Posterior cingulate gyrus (tissue), 11 donors: ENCODE data around the gene H2BW1.
"Not testable (repeated sequence)": the region's sequence is repeated elsewhere in the genome, so short reads cannot be mapped to it uniquely, and the experiment has no call there.

Experiments used
- DNase-seq, 10 donors: peaks; one replicate each; pipeline versions ENCODE4 v3.0.0 to v3.0.0-alpha.2; 2020 to 2021; ENCODE audit warnings: mixed read lengths in 3 of 10
- intact Hi-C: fragments of 100-400 bp; cut with DNase I; formaldehyde crosslinking; loops from one replicate; pipeline ENCODE4 v1.15.1; 2023

Gene H2BW1, protein sequence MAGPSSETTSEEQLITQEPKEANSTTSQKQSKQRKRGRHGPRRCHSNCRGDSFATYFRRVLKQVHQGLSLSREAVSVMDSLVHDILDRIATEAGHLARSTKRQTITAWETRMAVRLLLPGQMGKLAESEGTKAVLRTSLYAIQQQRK

GRCh38 chrX:104013606-104014005, at the start of gene H2BW1:
Gene H2BW1 (minus strand): TSS chrX:104013708. CDS start chrX:104013576, 132 bp downstream.
- intact Hi-C loops: no loop called here
- no peak for DNase-seq

DNA sequence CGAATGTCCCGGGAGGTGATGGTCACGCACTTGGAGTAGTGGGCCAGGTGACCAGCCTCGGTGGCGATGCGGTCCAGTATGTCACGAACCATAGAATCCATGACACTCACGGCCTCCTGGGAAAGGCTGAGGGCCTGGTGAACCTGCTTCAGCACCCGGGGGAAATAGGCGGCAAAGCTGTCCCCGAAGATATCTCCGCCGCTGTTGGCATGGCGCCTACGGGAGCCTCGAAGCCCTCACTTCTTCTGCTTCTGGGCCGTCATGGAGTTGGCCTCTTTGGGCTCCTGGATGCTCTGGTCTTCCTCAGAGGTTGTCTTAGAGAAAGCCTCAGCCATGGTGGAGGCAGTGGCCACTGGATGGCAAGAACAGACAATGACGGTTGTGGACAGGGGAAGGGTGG, 49.1 kb upstream of the H2BW1 start:
- intact Hi-C loops: not testable (repeated sequence)
- DNase-seq: peak in 2 of 10 donors; percentile 45 to 75

DNA sequence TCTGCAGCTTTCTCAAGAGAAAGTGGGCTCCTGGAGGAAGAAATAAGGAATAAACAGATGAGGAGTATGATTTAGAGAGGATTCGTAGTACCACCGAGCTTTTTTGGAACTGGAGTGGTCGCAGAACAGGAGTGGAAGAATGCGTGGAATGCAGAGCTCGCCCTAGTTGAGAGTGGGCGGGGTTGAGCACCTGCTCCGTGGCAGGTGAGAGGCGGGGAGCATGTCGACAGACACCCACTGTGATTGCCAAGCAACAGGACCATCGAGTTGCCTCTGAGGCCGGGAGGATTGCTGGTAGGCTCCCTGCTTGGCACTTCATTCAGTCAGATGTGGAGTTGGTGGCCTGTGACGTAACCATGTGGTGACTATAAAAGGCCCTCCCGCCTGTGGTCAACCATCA, 41.4 kb upstream of the H2BW1 start:
- intact Hi-C loops, DNase-seq: not testable (repeated sequence)

DNA sequence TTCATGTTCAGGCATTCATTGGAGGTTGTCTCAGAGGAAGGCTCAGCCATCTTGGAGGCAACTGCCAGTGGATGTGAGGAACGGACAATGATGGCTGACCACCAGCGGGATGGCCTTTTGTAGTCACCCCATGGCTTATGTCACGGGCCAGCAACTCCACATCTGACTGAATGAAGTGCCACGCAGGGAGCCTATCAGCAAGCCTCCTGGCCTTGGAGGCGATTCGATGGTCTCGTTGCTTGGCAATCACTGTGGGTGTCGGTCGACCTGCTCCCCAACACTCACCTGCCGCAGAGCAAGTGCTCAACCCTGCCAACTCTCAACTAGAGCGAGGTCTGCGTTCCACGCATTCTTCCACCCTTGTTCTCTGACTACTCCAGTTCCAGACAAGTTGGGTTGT, 33.7 kb upstream of the H2BW1 start:
- DNase-seq: peak in 1 of 10 donors; percentile 68
- intact Hi-C loops: no loop called here

GRCh38 chrX:104045642-104046041, 32.1 kb upstream of the H2BW1 start:
- intact Hi-C loops: no loop called here
- no peak for DNase-seq

GRCh38 chrX:104041003-104041402, 27.5 kb upstream of the H2BW1 start:
- DNase-seq: no peak
- intact Hi-C loops: no loop called here

DNA sequence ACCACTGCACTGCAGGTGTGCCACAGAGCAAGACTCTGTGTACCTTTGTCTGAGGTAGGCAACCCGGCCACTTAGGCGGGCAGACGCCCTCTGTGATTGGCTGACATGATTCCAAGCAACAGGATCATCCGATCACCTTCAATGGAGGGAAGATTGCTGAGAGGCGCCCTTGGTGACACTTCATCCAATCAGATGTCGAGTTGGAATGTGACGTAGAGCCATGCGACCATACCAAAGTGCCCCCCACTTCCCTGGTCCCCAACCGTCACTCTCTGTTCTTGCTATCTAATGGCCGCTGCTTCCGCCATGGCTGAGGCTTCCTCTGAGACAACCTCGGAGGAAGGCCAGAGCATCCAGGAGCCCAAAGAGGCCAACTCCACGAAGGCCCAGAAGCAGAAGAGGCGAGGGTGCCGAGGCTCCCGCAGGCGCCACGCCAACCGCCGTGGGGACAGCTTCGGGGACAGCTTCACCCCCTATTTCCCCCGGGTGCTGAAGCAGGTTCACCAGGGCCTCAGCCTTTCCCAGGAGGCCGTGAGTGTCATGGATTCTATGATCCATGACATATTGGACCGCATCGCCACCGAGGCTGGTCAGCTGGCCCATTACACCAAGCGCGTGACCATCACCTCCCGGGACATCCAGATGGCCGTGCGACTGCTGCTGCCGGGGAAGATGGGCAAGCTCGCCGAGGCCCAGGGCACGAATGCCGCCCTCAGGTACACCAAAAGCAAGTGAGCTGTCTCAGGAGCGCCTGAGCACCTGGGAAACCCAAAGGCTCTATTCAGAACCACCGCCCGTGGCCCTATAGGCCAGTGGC, 26.4 kb upstream of the H2BW1 start, which contains the start of gene H2BW2:
TSS of gene H2BW2 (plus strand) at position 268 of the 817 bp plus-strand sequence. CDS start at position 307, 39 bp downstream.
- peak in 2 of 10 donors; percentile 53 to 78 for DNase-seq
- intact Hi-C loops: no loop called here

GRCh38 chrX:104018126-104018525, 4.6 kb upstream of the H2BW1 start:
- intact Hi-C loops: no loop called here
- no peak for DNase-seq

DNA sequence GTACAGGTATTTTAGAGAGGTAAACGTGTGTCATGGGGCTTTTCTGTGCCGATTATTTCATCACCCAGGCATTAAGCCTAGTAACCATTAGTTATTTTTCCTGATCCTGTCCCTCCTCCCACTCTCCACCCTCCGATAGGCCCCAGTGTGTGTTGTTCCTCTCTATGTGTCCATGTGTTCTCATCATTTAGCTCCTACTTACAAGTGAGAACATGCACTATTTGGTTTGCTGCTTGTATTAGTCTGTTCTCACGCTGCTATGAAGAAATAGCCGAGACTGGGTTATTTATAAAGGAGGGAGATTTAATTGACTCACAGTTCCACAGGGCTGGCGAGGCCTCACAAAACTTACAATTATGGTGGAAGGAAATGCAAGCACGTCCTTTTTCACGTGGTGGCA, 2.1 kb upstream of the H2BW1 start:
- DNase-seq, intact Hi-C loops: not testable (repeated sequence)

GRCh38 chrX:104013158-104013557, 350 bp downstream of the H2BW1 start:
- DNase-seq: peak in 2 of 10 donors; percentile 9 to 79
- intact Hi-C loops: no loop called here

- intact Hi-C loops: no loop called here
- no peak for DNase-seq
Observed at GRCh38 chrX:104008831-104009230, 4.7 kb downstream of the H2BW1 start.

- intact Hi-C loops: no loop called here
Observed at GRCh38 chrX:103999234-103999633, 14.3 kb downstream of the H2BW1 start.

DNA sequence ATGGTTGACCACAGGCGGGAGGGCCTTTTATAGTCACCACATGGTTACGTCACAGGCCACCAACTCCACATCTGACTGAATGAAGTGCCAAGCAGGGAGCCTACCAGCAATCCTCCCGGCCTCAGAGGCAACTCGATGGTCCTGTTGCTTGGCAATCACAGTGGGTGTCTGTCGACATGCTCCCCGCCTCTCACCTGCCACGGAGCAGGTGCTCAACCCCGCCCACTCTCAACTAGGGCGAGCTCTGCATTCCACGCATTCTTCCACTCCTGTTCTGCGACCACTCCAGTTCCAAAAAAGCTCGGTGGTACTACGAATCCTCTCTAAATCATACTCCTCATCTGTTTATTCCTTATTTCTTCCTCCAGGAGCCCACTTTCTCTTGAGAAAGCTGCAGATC, 30.0 kb downstream of the H2BW1 start:
- intact Hi-C loops: not testable (repeated sequence)

More at GRCh38 chrX:103999234-103999633, 14.3 kb downstream of the H2BW1 start:
- DNase-seq: no peak

GRCh38 chrX:103962411-103963278, 50.9 kb downstream of the H2BW1 start, which contains the start of gene TMSB15B:
Gene TMSB15B (plus strand): TSS chrX:103962627.
- intact Hi-C loops: not testable (repeated sequence)

More for the DNA sequence above, 30.0 kb downstream of the H2BW1 start:
- DNase-seq: not testable (repeated sequence)

More at GRCh38 chrX:103962411-103963278, 50.9 kb downstream of the H2BW1 start, which contains the start of gene TMSB15B:
- not testable (repeated sequence) for DNase-seq
